Measurements from ENCODE around the gene ZNF410. TPM values are rescaled to one million over a fixed set of nuclear protein-coding genes. Genes with fewer than 3 reads are reported as not detected.

The ZNF410 gene
- total RNA-seq, 1 experiment from 2014 or later = 37.6 TPM

DNA sequence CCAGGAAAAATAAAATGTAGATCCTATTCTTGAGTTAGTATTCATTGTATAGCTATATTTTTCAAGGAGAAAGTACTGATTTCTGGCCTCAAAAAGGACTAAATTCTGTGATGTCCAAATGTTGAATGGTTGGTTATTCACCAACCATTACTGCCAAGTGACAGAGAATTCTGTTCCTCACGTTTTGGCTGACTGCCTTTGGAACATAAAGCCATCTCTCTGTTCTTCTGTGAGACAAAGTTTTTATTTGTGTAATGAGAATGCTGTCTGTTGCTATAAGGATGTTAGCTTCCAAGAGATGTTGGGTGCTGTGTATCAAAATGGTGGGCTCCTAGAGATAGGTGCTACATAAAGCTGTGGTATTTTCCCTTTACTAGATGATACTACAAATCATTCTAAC lies 9.3 kb downstream of the ZNF410 start:
- POLR2A ChIA-PET = interaction anchor here (0.8 kb wide), 1 partner anchor 10 kb away, joined by 4 read pairs; the partner anchor contains the start of gene ZNF410
- H3K27me3 ChIP-seq (ENCODE audit: insufficient read depth, low read length) = no peaks in the 10 kb centered on the region
- DNase-seq (ENCODE audit: low read depth, low spot score) (no peak), ATAC-seq (no peak)
- no peaks in the 10 kb centered on the region for H3K9me2 ChIP-seq (ENCODE audit: insufficient read depth)
- intact Hi-C loops (cut with micrococcal nuclease) = no loop called here
- H3K9me3 ChIP-seq (ENCODE audit: control insufficient read depth in 1 of 2, insufficient read depth in 1 of 2, low read depth in 1 of 2, low read length in 2 of 2) = no peaks in the 10 kb centered on the region
- H4K20me1 ChIP-seq (ENCODE audit: insufficient read depth) = no peaks in the 10 kb centered on the region
- no peak overlapping the region for H3K9ac ChIP-seq (ENCODE audit: low read length)
- CTCF ChIA-PET = no interaction called here
- H3K4me2 ChIP-seq (ENCODE audit: low read length) = no peak overlapping the region
- no peak for TF ChIP-seq ZFX (IDR thresholded peaks at IDR 0.05)
- no peak for TF ChIP-seq TCF7L2 (IDR thresholded peaks at IDR 0.05; ENCODE audit: borderline replicate concordance, extremely low read depth, insufficient read depth, insufficient read length)
- TF ChIP-seq POLR2A (IDR thresholded peaks at IDR 0.05; ENCODE audit: borderline replicate concordance, extremely low read depth, insufficient read depth, insufficient read length) = no peak
- TF ChIP-seq CEBPB (IDR thresholded peaks at IDR 0.05; ENCODE audit: low read depth) = no peak
- TF ChIP-seq, protein P1, sequence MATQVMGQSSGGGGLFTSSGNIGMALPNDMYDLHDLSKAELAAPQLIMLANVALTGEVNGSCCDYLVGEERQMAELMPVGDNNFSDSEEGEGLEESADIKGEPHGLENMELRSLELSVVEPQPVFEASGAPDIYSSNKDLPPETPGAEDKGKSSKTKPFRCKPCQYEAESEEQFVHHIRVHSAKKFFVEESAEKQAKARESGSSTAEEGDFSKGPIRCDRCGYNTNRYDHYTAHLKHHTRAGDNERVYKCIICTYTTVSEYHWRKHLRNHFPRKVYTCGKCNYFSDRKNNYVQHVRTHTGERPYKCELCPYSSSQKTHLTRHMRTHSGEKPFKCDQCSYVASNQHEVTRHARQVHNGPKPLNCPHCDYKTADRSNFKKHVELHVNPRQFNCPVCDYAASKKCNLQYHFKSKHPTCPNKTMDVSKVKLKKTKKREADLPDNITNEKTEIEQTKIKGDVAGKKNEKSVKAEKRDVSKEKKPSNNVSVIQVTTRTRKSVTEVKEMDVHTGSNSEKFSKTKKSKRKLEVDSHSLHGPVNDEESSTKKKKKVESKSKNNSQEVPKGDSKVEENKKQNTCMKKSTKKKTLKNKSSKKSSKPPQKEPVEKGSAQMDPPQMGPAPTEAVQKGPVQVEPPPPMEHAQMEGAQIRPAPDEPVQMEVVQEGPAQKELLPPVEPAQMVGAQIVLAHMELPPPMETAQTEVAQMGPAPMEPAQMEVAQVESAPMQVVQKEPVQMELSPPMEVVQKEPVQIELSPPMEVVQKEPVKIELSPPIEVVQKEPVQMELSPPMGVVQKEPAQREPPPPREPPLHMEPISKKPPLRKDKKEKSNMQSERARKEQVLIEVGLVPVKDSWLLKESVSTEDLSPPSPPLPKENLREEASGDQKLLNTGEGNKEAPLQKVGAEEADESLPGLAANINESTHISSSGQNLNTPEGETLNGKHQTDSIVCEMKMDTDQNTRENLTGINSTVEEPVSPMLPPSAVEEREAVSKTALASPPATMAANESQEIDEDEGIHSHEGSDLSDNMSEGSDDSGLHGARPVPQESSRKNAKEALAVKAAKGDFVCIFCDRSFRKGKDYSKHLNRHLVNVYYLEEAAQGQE (IDR thresholded peaks at IDR 0.05; ENCODE audit: low read depth) = no peak
- TF ChIP-seq RAD21 (IDR thresholded peaks at IDR 0.05; ENCODE audit: low read depth) = no peak
- no peak overlapping the region for H3K4me3 ChIP-seq (replicated peaks in 1 of 2; ENCODE audit: low read depth in 1 of 2, low read length in 2 of 2)
- RAD21 ChIA-PET (ENCODE audit: low non-redundant PET in 1 of 2, low total read pairs in 2 of 2, uncharacterized antibody in 2 of 2, unreplicated experiment in 2 of 2) = no interaction called here
- peaks cover 46 to 48% of the 10 kb centered on the region in 2 experiments for H3K36me3 ChIP-seq (ENCODE audit: control insufficient read depth in 1 of 2, insufficient read depth in 2 of 2, low read length in 2 of 2)
- H2AFZ ChIP-seq (ENCODE audit: low read depth, low read length, poor library complexity, severe bottlenecking) = no peak overlapping the region
- peaks cover 54% of the 10 kb centered on the region for H3K79me2 ChIP-seq (ENCODE audit: insufficient read depth, low read length)
- no peak overlapping the region for H3K27ac ChIP-seq (ENCODE audit: low read depth, low read length)
- no peaks in the 10 kb centered on the region for H3K4me1 ChIP-seq (ENCODE audit: control insufficient read depth in 1 of 2, insufficient read depth in 2 of 2, low read length in 2 of 2)
- no TSS peak for BruUV-seq (replicated peaks)

DNA sequence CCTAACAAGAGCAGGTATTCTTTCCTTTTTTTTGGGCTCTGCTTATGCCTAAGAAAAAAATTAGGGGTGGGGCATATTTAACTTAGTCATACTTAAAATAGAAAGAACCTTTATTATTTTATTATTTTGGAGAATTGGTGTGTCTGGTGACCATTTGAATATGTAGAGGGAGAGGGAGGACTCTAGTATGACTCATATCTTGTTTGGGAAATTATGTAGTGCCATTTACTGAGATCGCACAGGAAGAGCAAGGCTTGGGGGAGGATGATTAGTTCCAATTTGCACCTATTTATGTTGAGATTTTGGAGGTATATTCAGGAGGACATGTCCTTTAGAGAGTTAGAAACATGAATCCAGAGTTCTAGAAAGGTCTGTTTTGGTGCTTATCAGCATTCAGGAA lies 9.9 kb downstream of the ZNF410 start:
- Histone ChIP-seq H3K9me3 (ENCODE audit: control insufficient read depth in 1 of 2, insufficient read depth in 1 of 2, low read depth in 1 of 2, low read length in 2 of 2) (no peaks in the 10 kb centered on the region), H3K79me2 (ENCODE audit: insufficient read depth, low read length) (peaks cover 51% of the 10 kb centered on the region), H3K27me3 (ENCODE audit: insufficient read depth, low read length) (no peaks in the 10 kb centered on the region), H3K9me2 (ENCODE audit: insufficient read depth) (no peaks in the 10 kb centered on the region), H3K27ac (ENCODE audit: low read depth, low read length) (no peak overlapping the region), H3K9ac (ENCODE audit: low read length) (no peak overlapping the region), H3K4me1 (ENCODE audit: control insufficient read depth in 1 of 2, insufficient read depth in 2 of 2, low read length in 2 of 2) (no peaks in the 10 kb centered on the region), H3K4me2 (ENCODE audit: low read length) (no peak overlapping the region), H3K4me3 (replicated peaks in 1 of 2; ENCODE audit: low read depth in 1 of 2, low read length in 2 of 2) (no peak overlapping the region), H2AFZ (ENCODE audit: low read depth, low read length, poor library complexity, severe bottlenecking) (no peak overlapping the region), H3K36me3 (ENCODE audit: control insufficient read depth in 1 of 2, insufficient read depth in 2 of 2, low read length in 2 of 2) (peaks cover 46 to 48% of the 10 kb centered on the region in 2 experiments), H4K20me1 (ENCODE audit: insufficient read depth) (no peaks in the 10 kb centered on the region)
- TF ChIP-seq, protein P2, sequence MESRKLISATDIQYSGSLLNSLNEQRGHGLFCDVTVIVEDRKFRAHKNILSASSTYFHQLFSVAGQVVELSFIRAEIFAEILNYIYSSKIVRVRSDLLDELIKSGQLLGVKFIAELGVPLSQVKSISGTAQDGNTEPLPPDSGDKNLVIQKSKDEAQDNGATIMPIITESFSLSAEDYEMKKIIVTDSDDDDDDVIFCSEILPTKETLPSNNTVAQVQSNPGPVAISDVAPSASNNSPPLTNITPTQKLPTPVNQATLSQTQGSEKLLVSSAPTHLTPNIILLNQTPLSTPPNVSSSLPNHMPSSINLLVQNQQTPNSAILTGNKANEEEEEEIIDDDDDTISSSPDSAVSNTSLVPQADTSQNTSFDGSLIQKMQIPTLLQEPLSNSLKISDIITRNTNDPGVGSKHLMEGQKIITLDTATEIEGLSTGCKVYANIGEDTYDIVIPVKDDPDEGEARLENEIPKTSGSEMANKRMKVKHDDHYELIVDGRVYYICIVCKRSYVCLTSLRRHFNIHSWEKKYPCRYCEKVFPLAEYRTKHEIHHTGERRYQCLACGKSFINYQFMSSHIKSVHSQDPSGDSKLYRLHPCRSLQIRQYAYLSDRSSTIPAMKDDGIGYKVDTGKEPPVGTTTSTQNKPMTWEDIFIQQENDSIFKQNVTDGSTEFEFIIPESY (IDR thresholded peaks at IDR 0.05; ENCODE audit: extremely low read depth, insufficient replicate concordance, low read length) = no peak
- TF ChIP-seq EGR1 (IDR thresholded peaks at IDR 0.05; ENCODE audit: low read depth) = no peak
- no peak for TF ChIP-seq TCF7L2 (IDR thresholded peaks at IDR 0.05; ENCODE audit: borderline replicate concordance, extremely low read depth, insufficient read depth, insufficient read length)
- TF ChIP-seq POLR2A (IDR thresholded peaks at IDR 0.05; ENCODE audit: borderline replicate concordance, extremely low read depth, insufficient read depth, insufficient read length) = no peak
- no peak for TF ChIP-seq SP1 (IDR thresholded peaks at IDR 0.05; ENCODE audit: low read depth)
- TF ChIP-seq YY1 (IDR thresholded peaks at IDR 0.05; ENCODE audit: extremely low read depth, insufficient replicate concordance, low read depth, low read length) = no peak
- no peak for TF ChIP-seq SRF (IDR thresholded peaks at IDR 0.05; ENCODE audit: low read depth)
- no peak for TF ChIP-seq POLR2AphosphoS5 (IDR thresholded peaks at IDR 0.05; ENCODE audit: low read depth, low read length)
- no peak for TF ChIP-seq SIN3A (IDR thresholded peaks at IDR 0.05; ENCODE audit: low read depth)
- TF ChIP-seq ELF1 (IDR thresholded peaks at IDR 0.05; ENCODE audit: borderline replicate concordance, low read depth) = no peak
- TF ChIP-seq, protein P3, sequence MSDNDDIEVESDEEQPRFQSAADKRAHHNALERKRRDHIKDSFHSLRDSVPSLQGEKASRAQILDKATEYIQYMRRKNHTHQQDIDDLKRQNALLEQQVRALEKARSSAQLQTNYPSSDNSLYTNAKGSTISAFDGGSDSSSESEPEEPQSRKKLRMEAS (IDR thresholded peaks at IDR 0.05) = no peak
- TF ChIP-seq CBX3 (IDR thresholded peaks at IDR 0.05; ENCODE audit: low read depth) = no peak
- no peak for TF ChIP-seq EZH2 (IDR thresholded peaks at IDR 0.05)
- ChIA-PET RAD21 (ENCODE audit: low non-redundant PET in 1 of 2, low total read pairs in 2 of 2, uncharacterized antibody in 2 of 2, unreplicated experiment in 2 of 2) (no interaction called here), CTCF (no interaction called here), POLR2A (interaction anchor here (1.4 kb wide), 1 partner anchor 15 kb away, joined by 4 read pairs; no protein-coding TSS in a partner anchor)
- intact Hi-C loops (cut with micrococcal nuclease) = no loop called here
- DNase-seq (ENCODE audit: low read depth, low spot score) = no peak
- BruUV-seq (replicated peaks) = no TSS peak
- ATAC-seq = no peak

Data from HCT116 (cell line).